Liver (tissue), 9 donors: Measurements from ENCODE around the gene OLFML2B. TPM values are rescaled to one million over a fixed set of nuclear protein-coding genes. Genes with fewer than 3 reads are reported as not detected.

Experiments
- DNase-seq: peaks from one replicate; pipeline ENCODE4 v3.0.0-alpha.2; 2017; ENCODE audit warnings: low spot score
- H3K27ac ChIP-seq, 2 donors: one replicate each; pipeline ENCODE4 v1.7.0; 2013; ENCODE audit warnings: inconsistent platforms in 2 of 2, low read length in 2 of 2, control low read depth in 1 of 2, low read depth in 1 of 2, mild to moderate bottlenecking in 1 of 2
- H3K27me3 ChIP-seq, 4 donors: one replicate each; pipeline versions ENCODE4 v1.6.1 to v1.7.0; 2013; ENCODE audit warnings: low read length in 3 of 4, inconsistent platforms in 1 of 4, mild to moderate bottlenecking in 1 of 4, moderate library complexity in 1 of 4; ENCODE audit not compliant: control insufficient read depth in 4 of 4, insufficient read depth in 4 of 4
- H3K36me3 ChIP-seq, 4 donors: one replicate each; pipeline versions ENCODE4 v1.6.1 to v1.7.0; 2013; ENCODE audit warnings: low read length in 3 of 4, mild to moderate bottlenecking in 3 of 4, low read depth in 1 of 4, moderate library complexity in 1 of 4; ENCODE audit not compliant: control insufficient read depth in 4 of 4, insufficient read depth in 3 of 4
- H3K4me1 ChIP-seq, 4 donors: one replicate each; pipeline versions ENCODE4 v1.6.1 to v1.7.0; 2013; ENCODE audit warnings: low read length in 3 of 4, mild to moderate bottlenecking in 3 of 4, moderate library complexity in 1 of 4; ENCODE audit not compliant: control insufficient read depth in 4 of 4, insufficient read depth in 4 of 4
- H3K4me3 ChIP-seq, 3 donors: one replicate each; pipeline versions ENCODE4 v1.6.1 to v1.7.0; 2013; ENCODE audit warnings: low read length in 3 of 3, control low read depth in 1 of 3, low read depth in 1 of 3, mild to moderate bottlenecking in 1 of 3
- H3K9ac ChIP-seq, 2 donors: one replicate each; pipeline ENCODE4 v1.7.0; 2013; ENCODE audit warnings: low read length in 2 of 2, mild to moderate bottlenecking in 2 of 2, moderate library complexity in 2 of 2, control low read depth in 1 of 2, low read depth in 1 of 2
- H3K9me3 ChIP-seq, 4 donors: one replicate each; pipeline versions ENCODE4 v1.6.1 to v1.7.0; 2013; ENCODE audit warnings: low read length in 3 of 4; ENCODE audit not compliant: control insufficient read depth in 4 of 4
- EGR1 ChIP-seq, 2 donors: IDR thresholded peaks; 2 replicates each; pipeline ENCODE4 v1.6.1; 2016 to 2018; ENCODE audit warnings: antibody characterized with exemption in 2 of 2, low read depth in 2 of 2
- FOXA1 ChIP-seq: IDR thresholded peaks from 2 replicates; pipeline ENCODE4 v1.6.1; 2016; ENCODE audit warnings: antibody characterized with exemption
- FOXA2 ChIP-seq: IDR thresholded peaks from 2 replicates; pipeline ENCODE4 v1.6.1; 2016; ENCODE audit warnings: antibody characterized with exemption
- GABPA ChIP-seq, 2 donors: IDR thresholded peaks in 1 of 2; conservative IDR thresholded peaks in 1 of 2; 2 replicates each; pipeline ENCODE4 v1.6.1; 2016; ENCODE audit warnings: antibody characterized with exemption in 2 of 2, mild to moderate bottlenecking in 1 of 2, moderate library complexity in 1 of 2
- HNF4A ChIP-seq, 2 donors: conservative IDR thresholded peaks; 2 replicates each; pipeline ENCODE4 v1.6.1; 2016; ENCODE audit warnings: antibody characterized with exemption in 2 of 2, mild to moderate bottlenecking in 2 of 2
- HNF4G ChIP-seq: IDR thresholded peaks from 2 replicates; pipeline ENCODE4 v1.6.1; 2016; ENCODE audit warnings: antibody characterized with exemption
- JUND ChIP-seq, 2 donors: IDR thresholded peaks; 2 replicates each; pipeline ENCODE4 v1.6.1; 2016; ENCODE audit warnings: antibody characterized with exemption in 2 of 2
- NR2F2 ChIP-seq: IDR thresholded peaks from 2 replicates; pipeline ENCODE4 v1.6.1; 2016; ENCODE audit warnings: antibody characterized with exemption
- RAD21 ChIP-seq, 2 donors: IDR thresholded peaks; 2 replicates each; pipeline ENCODE4 v1.6.1; 2016; ENCODE audit warnings: antibody characterized with exemption in 2 of 2, mild to moderate bottlenecking in 2 of 2
- RXRA ChIP-seq, 2 donors: IDR thresholded peaks; 2 replicates each; pipeline ENCODE4 v1.6.1; 2017 to 2018; ENCODE audit warnings: antibody characterized with exemption in 2 of 2, mild to moderate bottlenecking in 1 of 2
- SP1 ChIP-seq: IDR thresholded peaks from 2 replicates; pipeline ENCODE4 v1.6.1; 2018; ENCODE audit warnings: antibody characterized with exemption, mild to moderate bottlenecking
- TAF1 ChIP-seq: conservative IDR thresholded peaks from 2 replicates; pipeline ENCODE4 v1.6.1; 2016; ENCODE audit warnings: antibody characterized with exemption, mild to moderate bottlenecking
- YY1 ChIP-seq: IDR thresholded peaks from 2 replicates; pipeline ENCODE4 v1.6.1; 2016; ENCODE audit warnings: antibody characterized with exemption, mild to moderate bottlenecking
- WGBS: extraction: QIAGEN DNeasy Blood & Tissue Kit; methylation state at CpG from one replicate; pipeline ENCODE4 v1.1.7; 2013; 5-methylcytosine and 5-hydroxymethylcytosine counted together
- polyA plus RNA-seq, 2 donors: library from polyadenylated mRNA; stranded (reverse) in 1 of 2; unstranded in 1 of 2; fragments of 200-250 nt in 1 of 2; fragments of >200 nt in 1 of 2; fragmentation: Nextera tagmentation in 1 of 2; extraction: Ambion mirVana in 1 of 2; gene quantifications; one replicate each; pipeline versions ENCODE4 v1.2.1 to v1.2.3, GENCODE V29; 2013 to 2015
- total RNA-seq, 2 donors: library from RNA; depleted of rRNA; stranded (reverse); fragments of >200 nt; gene quantifications; one replicate each; pipeline ENCODE4 v1.2.3, GENCODE V29; 2014
- TF ChIP-seq, protein P1 (sequence below): IDR thresholded peaks from 2 replicates; pipeline ENCODE4 v1.6.1; 2016; ENCODE audit warnings: antibody characterized with exemption
- TF ChIP-seq, protein P2 (sequence below): fragments of 150-350 bp; IDR thresholded peaks from 2 replicates; pipeline ENCODE4 v1.5.1; 2017; ENCODE audit warnings: improper control_type of control experiment, low read depth, low read length; ENCODE audit not compliant: missing input control
- TF ChIP-seq, protein P3 (sequence below): IDR thresholded peaks from 2 replicates; pipeline ENCODE4 v1.6.1; 2016; ENCODE audit warnings: antibody characterized with exemption
- TF ChIP-seq, protein P4 (sequence below): IDR thresholded peaks from 2 replicates; pipeline ENCODE4 v1.6.1; 2016; ENCODE audit warnings: antibody characterized with exemption, mild to moderate bottlenecking
- TF ChIP-seq, protein P5 (sequence below): IDR thresholded peaks from 2 replicates; pipeline ENCODE4 v1.6.1; 2016; ENCODE audit warnings: antibody characterized with exemption
- donor health status: healthy.
- donor health status: healthy.
- donor health status: healthy.
- donor health status: healthy.
- donor health status: healthy.

Gene OLFML2B
- total and polyA plus RNA-seq, 4 donors = 0.54 to 0.84 (median 0.74) TPM

DNA sequence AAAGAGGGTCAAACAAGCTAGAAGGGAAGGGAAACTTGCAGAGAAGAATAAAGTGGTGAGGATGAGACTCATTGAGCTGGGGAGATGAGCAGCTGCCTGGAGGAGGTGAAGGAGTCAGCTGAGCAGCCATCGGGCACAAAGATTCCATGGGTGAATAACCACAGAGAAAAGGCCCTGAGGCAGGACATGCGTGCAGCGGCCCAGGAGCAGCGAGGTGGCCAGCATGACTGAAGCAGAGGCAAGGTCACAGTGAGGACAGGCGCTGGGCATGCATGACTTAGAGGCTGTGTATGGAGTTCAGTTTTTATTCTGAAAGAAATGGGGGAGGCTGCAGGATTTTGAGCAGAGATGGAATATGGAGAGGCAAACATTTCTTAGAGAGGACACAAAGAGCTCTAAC is 24.9 kb downstream of the OLFML2B start:
- Histone ChIP-seq H3K9me3 (no peaks in the 10 kb centered on the region), H3K9ac (no peak overlapping the region), H3K27ac (no peak overlapping the region), H3K36me3 (no peaks in the 10 kb centered on the region), H3K4me1 (no peaks in the 10 kb centered on the region), H3K27me3 (no peaks in the 10 kb centered on the region), H3K4me3 (no peak overlapping the region)
- TF ChIP-seq, protein P1, sequence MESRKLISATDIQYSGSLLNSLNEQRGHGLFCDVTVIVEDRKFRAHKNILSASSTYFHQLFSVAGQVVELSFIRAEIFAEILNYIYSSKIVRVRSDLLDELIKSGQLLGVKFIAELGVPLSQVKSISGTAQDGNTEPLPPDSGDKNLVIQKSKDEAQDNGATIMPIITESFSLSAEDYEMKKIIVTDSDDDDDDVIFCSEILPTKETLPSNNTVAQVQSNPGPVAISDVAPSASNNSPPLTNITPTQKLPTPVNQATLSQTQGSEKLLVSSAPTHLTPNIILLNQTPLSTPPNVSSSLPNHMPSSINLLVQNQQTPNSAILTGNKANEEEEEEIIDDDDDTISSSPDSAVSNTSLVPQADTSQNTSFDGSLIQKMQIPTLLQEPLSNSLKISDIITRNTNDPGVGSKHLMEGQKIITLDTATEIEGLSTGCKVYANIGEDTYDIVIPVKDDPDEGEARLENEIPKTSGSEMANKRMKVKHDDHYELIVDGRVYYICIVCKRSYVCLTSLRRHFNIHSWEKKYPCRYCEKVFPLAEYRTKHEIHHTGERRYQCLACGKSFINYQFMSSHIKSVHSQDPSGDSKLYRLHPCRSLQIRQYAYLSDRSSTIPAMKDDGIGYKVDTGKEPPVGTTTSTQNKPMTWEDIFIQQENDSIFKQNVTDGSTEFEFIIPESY = no peak
- TF ChIP-seq SP1 (no peak), NR2F2 (no peak), HNF4G (no peak), TAF1 (no peak), YY1 (no peak), HNF4A (conservative IDR thresholded peaks at IDR 0.05) (no peak), RAD21 (IDR thresholded peaks at IDR 0.05) (no peak), JUND (IDR thresholded peaks at IDR 0.05) (no peak), EGR1 (IDR thresholded peaks at IDR 0.05; ENCODE audit: low read depth in 2 of 2) (no peak), FOXA2 (no peak), FOXA1 (no peak), GABPA (IDR thresholded peaks at IDR 0.05 in 1 of 2, conservative IDR thresholded peaks at IDR 0.05 in 1 of 2) (no peak), RXRA (IDR thresholded peaks at IDR 0.05) (no peak)
- TF ChIP-seq, protein P2, sequence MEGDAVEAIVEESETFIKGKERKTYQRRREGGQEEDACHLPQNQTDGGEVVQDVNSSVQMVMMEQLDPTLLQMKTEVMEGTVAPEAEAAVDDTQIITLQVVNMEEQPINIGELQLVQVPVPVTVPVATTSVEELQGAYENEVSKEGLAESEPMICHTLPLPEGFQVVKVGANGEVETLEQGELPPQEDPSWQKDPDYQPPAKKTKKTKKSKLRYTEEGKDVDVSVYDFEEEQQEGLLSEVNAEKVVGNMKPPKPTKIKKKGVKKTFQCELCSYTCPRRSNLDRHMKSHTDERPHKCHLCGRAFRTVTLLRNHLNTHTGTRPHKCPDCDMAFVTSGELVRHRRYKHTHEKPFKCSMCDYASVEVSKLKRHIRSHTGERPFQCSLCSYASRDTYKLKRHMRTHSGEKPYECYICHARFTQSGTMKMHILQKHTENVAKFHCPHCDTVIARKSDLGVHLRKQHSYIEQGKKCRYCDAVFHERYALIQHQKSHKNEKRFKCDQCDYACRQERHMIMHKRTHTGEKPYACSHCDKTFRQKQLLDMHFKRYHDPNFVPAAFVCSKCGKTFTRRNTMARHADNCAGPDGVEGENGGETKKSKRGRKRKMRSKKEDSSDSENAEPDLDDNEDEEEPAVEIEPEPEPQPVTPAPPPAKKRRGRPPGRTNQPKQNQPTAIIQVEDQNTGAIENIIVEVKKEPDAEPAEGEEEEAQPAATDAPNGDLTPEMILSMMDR = no peak
- TF ChIP-seq, protein P3, sequence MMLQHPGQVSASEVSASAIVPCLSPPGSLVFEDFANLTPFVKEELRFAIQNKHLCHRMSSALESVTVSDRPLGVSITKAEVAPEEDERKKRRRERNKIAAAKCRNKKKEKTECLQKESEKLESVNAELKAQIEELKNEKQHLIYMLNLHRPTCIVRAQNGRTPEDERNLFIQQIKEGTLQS = no peak
- TF ChIP-seq, protein P4, sequence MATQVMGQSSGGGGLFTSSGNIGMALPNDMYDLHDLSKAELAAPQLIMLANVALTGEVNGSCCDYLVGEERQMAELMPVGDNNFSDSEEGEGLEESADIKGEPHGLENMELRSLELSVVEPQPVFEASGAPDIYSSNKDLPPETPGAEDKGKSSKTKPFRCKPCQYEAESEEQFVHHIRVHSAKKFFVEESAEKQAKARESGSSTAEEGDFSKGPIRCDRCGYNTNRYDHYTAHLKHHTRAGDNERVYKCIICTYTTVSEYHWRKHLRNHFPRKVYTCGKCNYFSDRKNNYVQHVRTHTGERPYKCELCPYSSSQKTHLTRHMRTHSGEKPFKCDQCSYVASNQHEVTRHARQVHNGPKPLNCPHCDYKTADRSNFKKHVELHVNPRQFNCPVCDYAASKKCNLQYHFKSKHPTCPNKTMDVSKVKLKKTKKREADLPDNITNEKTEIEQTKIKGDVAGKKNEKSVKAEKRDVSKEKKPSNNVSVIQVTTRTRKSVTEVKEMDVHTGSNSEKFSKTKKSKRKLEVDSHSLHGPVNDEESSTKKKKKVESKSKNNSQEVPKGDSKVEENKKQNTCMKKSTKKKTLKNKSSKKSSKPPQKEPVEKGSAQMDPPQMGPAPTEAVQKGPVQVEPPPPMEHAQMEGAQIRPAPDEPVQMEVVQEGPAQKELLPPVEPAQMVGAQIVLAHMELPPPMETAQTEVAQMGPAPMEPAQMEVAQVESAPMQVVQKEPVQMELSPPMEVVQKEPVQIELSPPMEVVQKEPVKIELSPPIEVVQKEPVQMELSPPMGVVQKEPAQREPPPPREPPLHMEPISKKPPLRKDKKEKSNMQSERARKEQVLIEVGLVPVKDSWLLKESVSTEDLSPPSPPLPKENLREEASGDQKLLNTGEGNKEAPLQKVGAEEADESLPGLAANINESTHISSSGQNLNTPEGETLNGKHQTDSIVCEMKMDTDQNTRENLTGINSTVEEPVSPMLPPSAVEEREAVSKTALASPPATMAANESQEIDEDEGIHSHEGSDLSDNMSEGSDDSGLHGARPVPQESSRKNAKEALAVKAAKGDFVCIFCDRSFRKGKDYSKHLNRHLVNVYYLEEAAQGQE = no peak
- TF ChIP-seq, protein P5, sequence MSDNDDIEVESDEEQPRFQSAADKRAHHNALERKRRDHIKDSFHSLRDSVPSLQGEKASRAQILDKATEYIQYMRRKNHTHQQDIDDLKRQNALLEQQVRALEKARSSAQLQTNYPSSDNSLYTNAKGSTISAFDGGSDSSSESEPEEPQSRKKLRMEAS = no peak
- 90% methylated on average over 5 of the region's 5 CpGs for WGBS
- DNase-seq = no peak
